ENCODE measurements around the gene KRTAP9-2. TPM values are rescaled to one million over a fixed set of nuclear protein-coding genes. Genes with fewer than 3 reads are reported as not detected.

The KRTAP9-2 gene
- total RNA-seq, 1 experiment from 2014 or later = not detected

DNA sequence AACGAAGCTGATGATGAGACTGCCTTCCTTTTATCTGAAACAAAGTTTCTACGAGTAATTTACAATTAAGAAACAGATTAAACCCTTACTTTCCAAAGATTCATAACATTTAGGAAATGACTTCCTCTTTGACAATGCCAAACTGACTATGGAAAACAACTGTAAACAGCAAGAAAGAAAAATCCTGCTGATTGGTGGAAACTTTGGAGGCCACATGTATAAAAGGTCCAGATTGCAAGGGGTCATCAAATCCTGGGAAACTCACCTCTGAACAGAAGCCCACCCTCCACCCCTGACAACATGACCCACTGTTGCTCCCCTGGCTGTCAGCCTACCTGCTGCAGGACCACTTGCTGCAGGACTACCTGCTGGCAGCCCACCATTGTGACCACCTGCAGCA lies 38.6 kb downstream of the KRTAP9-2 start, which contains the start of gene KRTAP9-6:
KRTAP9-6 (plus strand) TSS at position 301 of the 400 bp plus-strand sequence; CDS start at position 301, 0 bp downstream.
- Histone ChIP-seq H3K27me3 (ENCODE audit: insufficient read depth, low read length) (no peaks in the 10 kb centered on the region), H3K4me1 (ENCODE audit: control insufficient read depth in 1 of 2, insufficient read depth in 2 of 2, low read length in 2 of 2) (no peaks in the 10 kb centered on the region), H3K4me2 (ENCODE audit: low read length) (no peak within 1 kb of the TSS), H3K36me3 (ENCODE audit: control insufficient read depth in 1 of 2, insufficient read depth in 2 of 2, low read length in 2 of 2) (no peaks in the 10 kb centered on the region), H3K79me2 (ENCODE audit: insufficient read depth, low read length) (no peaks in the 10 kb centered on the region), H3K27ac (ENCODE audit: low read depth, low read length) (no peak within 1 kb of the TSS), H4K20me1 (ENCODE audit: insufficient read depth) (no peaks in the 10 kb centered on the region), H2AFZ (ENCODE audit: low read depth, low read length, poor library complexity, severe bottlenecking) (no peak within 1 kb of the TSS), H3K9me3 (ENCODE audit: control insufficient read depth in 1 of 2, insufficient read depth in 1 of 2, low read depth in 1 of 2, low read length in 2 of 2) (no peaks in the 10 kb centered on the region), H3K4me3 (replicated peaks in 1 of 2; ENCODE audit: low read depth in 1 of 2, low read length in 2 of 2) (no peak within 1 kb of the TSS), H3K9ac (ENCODE audit: low read length) (no peak within 1 kb of the TSS), H3K9me2 (ENCODE audit: insufficient read depth) (no peaks in the 10 kb centered on the region)
- ATAC-seq (no peak), DNase-seq (ENCODE audit: low read depth, low spot score) (no peak)
- BruUV-seq (replicated peaks) = no TSS peak
- TF ChIP-seq JUND (IDR thresholded peaks at IDR 0.05) = no peak
- TF ChIP-seq SP1 (IDR thresholded peaks at IDR 0.05; ENCODE audit: low read depth) = no peak
- TF ChIP-seq, protein P1, sequence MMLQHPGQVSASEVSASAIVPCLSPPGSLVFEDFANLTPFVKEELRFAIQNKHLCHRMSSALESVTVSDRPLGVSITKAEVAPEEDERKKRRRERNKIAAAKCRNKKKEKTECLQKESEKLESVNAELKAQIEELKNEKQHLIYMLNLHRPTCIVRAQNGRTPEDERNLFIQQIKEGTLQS (IDR thresholded peaks at IDR 0.05) = no peak
- no peak for TF ChIP-seq CBX3 (IDR thresholded peaks at IDR 0.05; ENCODE audit: low read depth)
- RAD21 ChIA-PET (ENCODE audit: low non-redundant PET in 1 of 2, low total read pairs in 2 of 2, uncharacterized antibody in 2 of 2, unreplicated experiment in 2 of 2) = no interaction called here
- POLR2A ChIA-PET = no interaction called here
- CTCF ChIA-PET = no interaction called here
- intact Hi-C loops (cut with micrococcal nuclease) = no loop called here

DNA sequence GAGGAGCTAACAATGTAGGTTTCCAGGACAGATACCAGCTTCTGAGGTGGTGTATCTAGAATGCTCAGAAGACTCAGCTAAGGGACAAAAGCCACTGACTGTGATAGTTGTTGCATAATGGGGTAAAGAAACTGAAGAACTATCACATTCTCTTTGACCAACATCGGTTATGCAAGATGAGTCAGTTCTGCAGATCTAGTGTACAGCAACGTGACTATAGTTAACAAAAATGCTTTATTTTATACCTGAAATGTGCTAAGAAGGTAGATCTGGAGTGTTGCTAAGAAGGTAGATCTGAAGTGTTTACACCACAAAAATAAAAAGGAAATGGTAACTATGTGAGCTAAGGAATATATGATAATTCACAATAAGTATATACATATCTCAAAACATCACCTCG lies 41.3 kb downstream of the KRTAP9-2 start:
- CTCF ChIA-PET = no interaction called here
- H3K9me3 ChIP-seq (ENCODE audit: control insufficient read depth in 1 of 2, insufficient read depth in 1 of 2, low read depth in 1 of 2, low read length in 2 of 2) = no peaks in the 10 kb centered on the region
- DNase-seq (ENCODE audit: low read depth, low spot score) (no peak), ATAC-seq (no peak)
- intact Hi-C loops (cut with micrococcal nuclease) = no loop called here
- BruUV-seq (replicated peaks) = no TSS peak
- RAD21 ChIA-PET (ENCODE audit: low non-redundant PET in 1 of 2, low total read pairs in 2 of 2, uncharacterized antibody in 2 of 2, unreplicated experiment in 2 of 2) = no interaction called here
- no peaks in the 10 kb centered on the region for H3K9me2 ChIP-seq (ENCODE audit: insufficient read depth)
- POLR2A ChIA-PET = no interaction called here
- H3K36me3 ChIP-seq (ENCODE audit: control insufficient read depth in 1 of 2, insufficient read depth in 2 of 2, low read length in 2 of 2) = no peaks in the 10 kb centered on the region
- H3K4me1 ChIP-seq (ENCODE audit: control insufficient read depth in 1 of 2, insufficient read depth in 2 of 2, low read length in 2 of 2) = no peaks in the 10 kb centered on the region
- no peak overlapping the region for H3K9ac ChIP-seq (ENCODE audit: low read length)
- H3K4me2 ChIP-seq (ENCODE audit: low read length) = no peak overlapping the region
- H4K20me1 ChIP-seq (ENCODE audit: insufficient read depth) = no peaks in the 10 kb centered on the region
- H3K27me3 ChIP-seq (ENCODE audit: insufficient read depth, low read length) = no peaks in the 10 kb centered on the region
- H2AFZ ChIP-seq (ENCODE audit: low read depth, low read length, poor library complexity, severe bottlenecking) = no peak overlapping the region
- no peak overlapping the region for H3K4me3 ChIP-seq (replicated peaks in 1 of 2; ENCODE audit: low read depth in 1 of 2, low read length in 2 of 2)
- H3K27ac ChIP-seq (ENCODE audit: low read depth, low read length) = no peak overlapping the region
- no peak for TF ChIP-seq POLR2AphosphoS5 (IDR thresholded peaks at IDR 0.05; ENCODE audit: low read depth, low read length)
- TF ChIP-seq ZFX (IDR thresholded peaks at IDR 0.05) = no peak
- TF ChIP-seq SRF (IDR thresholded peaks at IDR 0.05; ENCODE audit: low read depth) = no peak
- TF ChIP-seq REST (IDR thresholded peaks at IDR 0.05; ENCODE audit: low read depth) = no peak
- TF ChIP-seq, protein P1 (IDR thresholded peaks at IDR 0.05) = no peak
- TF ChIP-seq JUND (IDR thresholded peaks at IDR 0.05) = no peak
- no peak for TF ChIP-seq EZH2phosphoT487 (IDR thresholded peaks at IDR 0.05; ENCODE audit: borderline replicate concordance)
- no peak for TF ChIP-seq CEBPB (IDR thresholded peaks at IDR 0.05; ENCODE audit: low read depth)
- TF ChIP-seq CBX3 (IDR thresholded peaks at IDR 0.05; ENCODE audit: low read depth) = no peak
- TF ChIP-seq ELF1 (IDR thresholded peaks at IDR 0.05; ENCODE audit: borderline replicate concordance, low read depth) = no peak
- no peak for TF ChIP-seq CTCF (IDR thresholded peaks at IDR 0.05 in 2 of 3, conservative IDR thresholded peaks at IDR 0.05 in 1 of 3; ENCODE audit: borderline replicate concordance in 1 of 3, insufficient read depth in 1 of 3, low read depth in 2 of 3, low read length in 2 of 3)
- TF ChIP-seq EZH2 (IDR thresholded peaks at IDR 0.05) = no peak
- no peak for TF ChIP-seq ZNF274 (IDR thresholded peaks at IDR 0.05; ENCODE audit: low read depth, low read length)
- no peaks in the 10 kb centered on the region for H3K79me2 ChIP-seq (ENCODE audit: insufficient read depth, low read length)

All from HCT116 (cell line).